Ectodermal cell (in vitro differentiated cells): ENCODE data around the gene TRMU.

ENCODE experiments used
- H3K27ac ChIP-seq: 2 replicates; pipeline ENCODE4 v1.7.0; 2013; ENCODE audit warnings: mild to moderate bottlenecking, low read depth, low read length; ENCODE audit not compliant: insufficient read depth, poor library complexity, severe bottlenecking
- H3K27me3 ChIP-seq: 2 replicates; pipeline ENCODE4 v1.7.0; 2013; ENCODE audit warnings: mild to moderate bottlenecking, low read length; ENCODE audit not compliant: insufficient read depth, control insufficient read depth, poor library complexity, severe bottlenecking
- H3K36me3 ChIP-seq: one replicate; pipeline ENCODE4 v1.7.0; 2013; ENCODE audit warnings: low read length; ENCODE audit not compliant: control insufficient read depth, insufficient read depth
- H3K4me1 ChIP-seq: one replicate; pipeline ENCODE4 v1.7.0; 2013; ENCODE audit warnings: low read length; ENCODE audit not compliant: control insufficient read depth, insufficient read depth
- H3K4me3 ChIP-seq: 2 replicates; pipeline ENCODE4 v1.7.0; 2013; ENCODE audit warnings: low read depth, low read length, control low read depth; ENCODE audit not compliant: insufficient read depth
- H3K9me3 ChIP-seq: 2 replicates; pipeline ENCODE4 v1.7.0; 2013; ENCODE audit warnings: mild to moderate bottlenecking, low read length, moderate library complexity; ENCODE audit not compliant: control insufficient read depth
- WGBS, 2 experiments: methylation state at CpG; one replicate each; pipeline ENCODE4 v1.1.7; 2013; ENCODE audit warnings: missing lambda C conversion rate in 2 of 2; 5-methylcytosine and 5-hydroxymethylcytosine counted together

The TRMU gene

GRCh38 chr22:46362934-46363515, 27.5 kb downstream of the TRMU start:
- no peaks in the 10 kb centered on the region for H3K9me3 ChIP-seq
- no peaks in the 10 kb centered on the region for H3K27me3 ChIP-seq
- no peak overlapping the region for H3K4me3 ChIP-seq
- WGBS, 2 experiments: 95% methylated on average over 15 of the region's 15 CpGs
- no peaks in the 10 kb centered on the region for H3K4me1 ChIP-seq
- no peak overlapping the region for H3K27ac ChIP-seq
- H3K36me3 ChIP-seq: peaks cover 10% of the 10 kb centered on the region

GRCh38 chr22:46363611-46364321, 28.3 kb downstream of the TRMU start:
- 94 to 95% methylated on average over 35 of the region's 35 CpGs for WGBS, 2 experiments
- no peak overlapping the region for H3K27ac ChIP-seq
- peaks cover 10% of the 10 kb centered on the region for H3K36me3 ChIP-seq

GRCh38 chr22:46364341-46365165, 29.0 kb downstream of the TRMU start:
- WGBS, 2 experiments: 90 to 92% methylated on average over 26 of the region's 26 CpGs
- Histone ChIP-seq H3K9me3 (no peaks in the 10 kb centered on the region), H3K4me3 (no peak overlapping the region), H3K36me3 (peaks cover 10% of the 10 kb centered on the region), H3K27ac (no peak overlapping the region), H3K4me1 (no peaks in the 10 kb centered on the region), H3K27me3 (no peaks in the 10 kb centered on the region)

More at GRCh38 chr22:46363611-46364321, 28.3 kb downstream of the TRMU start:
- Histone ChIP-seq H3K27me3 (no peaks in the 10 kb centered on the region), H3K4me3 (no peak overlapping the region), H3K4me1 (no peaks in the 10 kb centered on the region), H3K9me3 (no peaks in the 10 kb centered on the region)

GRCh38 chr22:46365166-46365624, 29.7 kb downstream of the TRMU start:
- whole genome bisulfite sequencing, 2 experiments: 93 to 95% methylated on average over 22 of the region's 22 CpGs
- no peaks in the 10 kb centered on the region for H3K9me3 ChIP-seq

GRCh38 chr22:46366327-46366731, 30.8 kb downstream of the TRMU start:
- no peak overlapping the region for H3K4me3 ChIP-seq
- H3K36me3 ChIP-seq: peaks cover 7% of the 10 kb centered on the region
- WGBS, 2 experiments: 84 to 86% methylated on average over 19 of the region's 19 CpGs

More at GRCh38 chr22:46365166-46365624, 29.7 kb downstream of the TRMU start:
- Histone ChIP-seq H3K27ac (no peak overlapping the region), H3K27me3 (no peaks in the 10 kb centered on the region), H3K36me3 (peaks cover 10% of the 10 kb centered on the region), H3K4me1 (no peaks in the 10 kb centered on the region), H3K4me3 (no peak overlapping the region)

GRCh38 chr22:46366801-46367706, 31.5 kb downstream of the TRMU start:
- H3K36me3 ChIP-seq: peaks cover 7% of the 10 kb centered on the region
- H3K4me3 ChIP-seq: no peak overlapping the region
- H3K4me1 ChIP-seq: no peaks in the 10 kb centered on the region
- H3K9me3 ChIP-seq: no peaks in the 10 kb centered on the region
- 75% methylated on average over 45 of the region's 45 CpGs for WGBS, 2 experiments
- H3K27me3 ChIP-seq: no peaks in the 10 kb centered on the region
- H3K27ac ChIP-seq: no peak overlapping the region

More at GRCh38 chr22:46366327-46366731, 30.8 kb downstream of the TRMU start:
- Histone ChIP-seq H3K27ac (no peak overlapping the region), H3K27me3 (no peaks in the 10 kb centered on the region), H3K9me3 (no peaks in the 10 kb centered on the region), H3K4me1 (no peaks in the 10 kb centered on the region)

- H3K4me1 ChIP-seq: no peaks in the 10 kb centered on the region
- no peaks in the 10 kb centered on the region for H3K27me3 ChIP-seq
- no peak overlapping the region for H3K27ac ChIP-seq
- H3K36me3 ChIP-seq: peaks cover 5% of the 10 kb centered on the region
- no peak overlapping the region for H3K4me3 ChIP-seq
- no peaks in the 10 kb centered on the region for H3K9me3 ChIP-seq
- WGBS, 2 experiments: 47 to 49% methylated on average over 19 of the region's 19 CpGs
Measured at GRCh38 chr22:46367707-46368191, 32.2 kb downstream of the TRMU start.

- H3K4me3 ChIP-seq: no peak overlapping the region
- no peak overlapping the region for H3K27ac ChIP-seq
- 89 to 90% methylated on average over 12 of the region's 12 CpGs for WGBS, 2 experiments
- no peaks in the 10 kb centered on the region for H3K9me3 ChIP-seq
- no peaks in the 10 kb centered on the region for H3K27me3 ChIP-seq
- H3K36me3 ChIP-seq: peaks cover 5% of the 10 kb centered on the region
- H3K4me1 ChIP-seq: no peaks in the 10 kb centered on the region
Measured at GRCh38 chr22:46368422-46368821, 32.9 kb downstream of the TRMU start.

- H3K36me3 ChIP-seq: peaks cover under 1% of the 10 kb centered on the region
- no peaks in the 10 kb centered on the region for H3K27me3 ChIP-seq
- H3K4me3 ChIP-seq: no peak overlapping the region
- H3K9me3 ChIP-seq: no peaks in the 10 kb centered on the region
- H3K4me1 ChIP-seq: no peaks in the 10 kb centered on the region
- WGBS, 2 experiments: 91% methylated on average over 31 of the region's 31 CpGs
- no peak overlapping the region for H3K27ac ChIP-seq
Measured at GRCh38 chr22:46368871-46369715, 33.6 kb downstream of the TRMU start.
